Pancreas (tissue), 10 donors: ENCODE results near the gene SDC3. TPM values are rescaled to one million over a fixed set of nuclear protein-coding genes. Genes with fewer than 3 reads are reported as not detected.

Experiments
- ATAC-seq, 4 donors: fragments of 200-7000 bp; cut with Tn5 transposase; one replicate each; pipeline versions ENCODE4 v1.8.0 to v1.9.1; 2020; ENCODE audit warnings: mild to moderate bottlenecking in 4 of 4, moderate library complexity in 4 of 4
- DNase-seq, 6 donors: peaks; one replicate each; pipeline ENCODE4 v3.0.0-alpha.2; 2020
- FAIRE-seq: peaks from 2 replicates; lab custom pipeline; 2012; peaks lifted over from hg19 to GRCh38; lab: Jason Lieb, UNC
- H3K27ac ChIP-seq, 4 donors: fragments of 200-600 bp; sonication (generic); 1 replicate in 3 of 4; 2 replicates in 1 of 4; pipeline versions ENCODE4 v1.5.0 to v1.8.0; 2020
- H3K27me3 ChIP-seq, 4 donors: fragments of 200-600 bp; one replicate each; pipeline ENCODE4 v1.8.0; 2021
- H3K36me3 ChIP-seq, 3 donors: fragments of 200-600 bp; sonication (generic) in 1 of 3; one replicate each; pipeline versions ENCODE4 v1.5.0 to v1.8.0; 2020 to 2021
- H3K4me1 ChIP-seq, 3 donors: fragments of 200-600 bp; one replicate each; pipeline ENCODE4 v1.8.0; 2021
- H3K4me3 ChIP-seq, 4 donors: fragments of 200-600 bp; sonication (generic) in 2 of 4; one replicate each; pipeline versions ENCODE4 v1.5.0 to v1.8.0; 2020 to 2021
- H3K9me3 ChIP-seq, 4 donors: fragments of 200-600 bp; one replicate each; pipeline ENCODE4 v1.8.0; 2021
- CTCF ChIP-seq, 4 donors: fragments of 200-600 bp; sonication (generic) in 3 of 4; IDR thresholded peaks; one replicate each; pipeline versions ENCODE4 v1.5.0 to v1.8.0; 2021; ENCODE audit warnings: antibody characterized with exemption in 4 of 4
- WGBS, 2 donors: extraction: QIAGEN DNeasy Blood & Tissue Kit; methylation state at CpG; one replicate each; pipeline ENCODE4 v1.1.7; 2013; 5-methylcytosine and 5-hydroxymethylcytosine counted together
- intact Hi-C, 3 donors: fragments of 100-400 bp; cut with DNase I; formaldehyde crosslinking; loops; one replicate each; pipeline versions ENCODE4 v1.11.1 to v1.14.2; 2022
- polyA plus RNA-seq, 2 donors: library from polyadenylated mRNA; stranded (reverse); fragments of 200-250 nt; gene quantifications; one replicate each; pipeline ENCODE4 v1.2.3, GENCODE V29; 2013
- total RNA-seq, 6 donors: library from RNA; stranded (reverse); fragmentation: NEBNext Ultra II Directional in 4 of 6; extraction: Animal tissue kit (Norgen Biotek cat#: 25700) in 4 of 6; gene quantifications; one replicate each; pipeline versions ENCODE4 v1.2.1 to v1.2.4, GENCODE V29; 2021 to 2023
- donor health status: healthy with polysubstance abuse.
- donor health status: DM: no; HTN: no; CAD: no; lungs with moderate emphysema.
- donor health status: DM: no; HTN: no; CAD: no.
- donor health status: control.
- donor health status: control.
- donor health status: Bipolar disorder and iron deficiency.
- donor health status: DM: yes; HTN: yes; CAD: no.
- donor health status: DM: no; HTN: no; CAD: no.
- donor health status: DM: no; HTN: no; CAD: no.
- donor health status: DM: yes; HTN: yes; CAD: no.

Gene SDC3
- total and polyA plus RNA-seq, 8 donors: 4.2 to 18.9 (median 7.6) TPM

GRCh38 chr1:30838996-30839395 is 69.6 kb downstream of the SDC3 start:
- Histone ChIP-seq H3K4me3 (no peak overlapping the region), H3K4me1 (peaks cover 0 to 4% (median 4%) of the 10 kb centered on the region in 3 donors), H3K27me3 (no peaks in the 10 kb centered on the region), H3K9me3 (no peaks in the 10 kb centered on the region), H3K27ac (no peak overlapping the region), H3K36me3 (no peaks in the 10 kb centered on the region)
- 72 to 84% methylated on average over 7 of the region's 7 CpGs for WGBS, 2 donors
- no peak for DNase-seq
- TF ChIP-seq CTCF (IDR thresholded peaks at IDR 0.05): no peak
- intact Hi-C loops: no loop called here
- no peak for FAIRE-seq
- no peak for ATAC-seq

- no peak for TF ChIP-seq CTCF (IDR thresholded peaks at IDR 0.05)
- ATAC-seq (peak; percentile 43 to 85 (median 74)), DNase-seq (no peak), FAIRE-seq (no peak)
- no peak overlapping the region for H3K4me3 ChIP-seq
- H3K9me3 ChIP-seq: no peaks in the 10 kb centered on the region
- H3K36me3 ChIP-seq: no peaks in the 10 kb centered on the region
- no peaks in the 10 kb centered on the region for H3K27me3 ChIP-seq
- H3K27ac ChIP-seq: no peak overlapping the region
- intact Hi-C loops: no loop called here
- H3K4me1 ChIP-seq: peaks cover 0 to 4% (median 4%) of the 10 kb centered on the region in 3 donors
- 15 to 18% methylated on average over 1 of the region's 1 CpG for WGBS, 2 donors
These were observed 70.9 kb downstream of the SDC3 start for GRCh38 chr1:30837653-30838052.

GRCh38 chr1:30834253-30834652 is 74.3 kb downstream of the SDC3 start:
- no peak for TF ChIP-seq CTCF (IDR thresholded peaks at IDR 0.05)
- no peaks in the 10 kb centered on the region for H3K9me3 ChIP-seq
- no peak overlapping the region for H3K4me3 ChIP-seq
- FAIRE-seq (no peak), DNase-seq (no peak), ATAC-seq (peak in 3 of 4 donors; percentile 49 to 82 (median 65))
- peaks cover 0 to 4% (median 4%) of the 10 kb centered on the region in 3 donors for H3K4me1 ChIP-seq
- H3K36me3 ChIP-seq: no peaks in the 10 kb centered on the region
- no peak overlapping the region for H3K27ac ChIP-seq
- H3K27me3 ChIP-seq: no peaks in the 10 kb centered on the region
- WGBS, 2 donors: 18 to 23% methylated on average over 4 of the region's 4 CpGs
- intact Hi-C loops: no loop called here

- Histone ChIP-seq H3K27ac (no peak overlapping the region), H3K4me1 (peaks cover 0 to 4% (median 0%) of the 10 kb centered on the region in 3 donors), H3K4me3 (no peak overlapping the region), H3K27me3 (no peaks in the 10 kb centered on the region), H3K36me3 (no peaks in the 10 kb centered on the region), H3K9me3 (no peaks in the 10 kb centered on the region)
- FAIRE-seq (no peak), DNase-seq (no peak), ATAC-seq (peak in 2 of 4 donors; percentile 35 to 41)
- no peak for TF ChIP-seq CTCF (IDR thresholded peaks at IDR 0.05)
- intact Hi-C loops: no loop called here
- 81 to 92% methylated on average over 6 of the region's 6 CpGs for WGBS, 2 donors
These were observed 78.0 kb downstream of the SDC3 start for GRCh38 chr1:30830537-30830936.

- no peak overlapping the region for H3K27ac ChIP-seq
- no peak for DNase-seq
- no peaks in the 10 kb centered on the region for H3K27me3 ChIP-seq
- peaks cover 0 to 4% (median 0%) of the 10 kb centered on the region in 3 donors for H3K4me1 ChIP-seq
- no peak for TF ChIP-seq CTCF (IDR thresholded peaks at IDR 0.05)
- 56 to 62% methylated on average over 2 of the region's 2 CpGs for WGBS, 2 donors
- H3K36me3 ChIP-seq: no peaks in the 10 kb centered on the region
- H3K9me3 ChIP-seq: no peaks in the 10 kb centered on the region
- no peak for FAIRE-seq
- intact Hi-C loops: no loop called here
- no peak overlapping the region for H3K4me3 ChIP-seq
- ATAC-seq: no peak
These were observed 78.7 kb downstream of the SDC3 start for GRCh38 chr1:30829889-30830288.
